Cardiac fibroblast (primary cell): ENCODE results near the gene CCDC192.

Experiments
- DNase-seq, 2 donors: peaks; one replicate each; pipeline versions ENCODE4 v3.0.0 to v3.0.0-alpha.2; 2010; ENCODE audit warnings: low read depth in 2 of 2
- H3K4me3 ChIP-seq, 2 donors: replicated peaks in 1 of 2; 1 replicate in 1 of 2; 2 replicates in 1 of 2; pipeline ENCODE4 v1.5.1; 2011; ENCODE audit warnings: low read depth in 2 of 2, low read length in 2 of 2, mild to moderate bottlenecking in 2 of 2, moderate library complexity in 1 of 2
- TF ChIP-seq, protein P1 (sequence below): IDR thresholded peaks from one replicate; pipeline ENCODE4 v1.5.1; 2011; ENCODE audit warnings: low read depth, mild to moderate bottlenecking, low read length, inconsistent platforms

CCDC192 gene

DNA sequence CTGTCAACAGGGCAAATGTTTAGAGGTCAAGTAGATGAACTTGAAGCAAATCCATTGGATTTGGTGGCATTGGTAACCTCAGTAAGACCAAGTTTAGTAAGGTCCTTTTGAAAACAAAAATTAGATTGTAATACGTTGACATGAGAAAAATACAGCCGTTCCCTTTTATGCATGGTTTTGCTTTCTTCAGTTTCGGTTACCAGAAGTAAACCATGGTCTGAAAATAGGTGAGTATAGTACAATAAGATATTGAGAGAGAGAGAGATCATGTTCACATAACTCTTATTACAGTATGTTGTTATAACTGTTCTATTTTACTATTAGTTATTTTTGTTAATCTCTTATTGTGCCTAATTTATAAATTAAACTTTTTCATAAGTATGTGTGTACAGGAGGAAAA, 223.8 kb downstream of the CCDC192 start:
- H3K4me3 ChIP-seq, result no peak overlapping the region
- no peak for DNase-seq
- TF ChIP-seq, protein P1, sequence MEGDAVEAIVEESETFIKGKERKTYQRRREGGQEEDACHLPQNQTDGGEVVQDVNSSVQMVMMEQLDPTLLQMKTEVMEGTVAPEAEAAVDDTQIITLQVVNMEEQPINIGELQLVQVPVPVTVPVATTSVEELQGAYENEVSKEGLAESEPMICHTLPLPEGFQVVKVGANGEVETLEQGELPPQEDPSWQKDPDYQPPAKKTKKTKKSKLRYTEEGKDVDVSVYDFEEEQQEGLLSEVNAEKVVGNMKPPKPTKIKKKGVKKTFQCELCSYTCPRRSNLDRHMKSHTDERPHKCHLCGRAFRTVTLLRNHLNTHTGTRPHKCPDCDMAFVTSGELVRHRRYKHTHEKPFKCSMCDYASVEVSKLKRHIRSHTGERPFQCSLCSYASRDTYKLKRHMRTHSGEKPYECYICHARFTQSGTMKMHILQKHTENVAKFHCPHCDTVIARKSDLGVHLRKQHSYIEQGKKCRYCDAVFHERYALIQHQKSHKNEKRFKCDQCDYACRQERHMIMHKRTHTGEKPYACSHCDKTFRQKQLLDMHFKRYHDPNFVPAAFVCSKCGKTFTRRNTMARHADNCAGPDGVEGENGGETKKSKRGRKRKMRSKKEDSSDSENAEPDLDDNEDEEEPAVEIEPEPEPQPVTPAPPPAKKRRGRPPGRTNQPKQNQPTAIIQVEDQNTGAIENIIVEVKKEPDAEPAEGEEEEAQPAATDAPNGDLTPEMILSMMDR, result no peak

DNA sequence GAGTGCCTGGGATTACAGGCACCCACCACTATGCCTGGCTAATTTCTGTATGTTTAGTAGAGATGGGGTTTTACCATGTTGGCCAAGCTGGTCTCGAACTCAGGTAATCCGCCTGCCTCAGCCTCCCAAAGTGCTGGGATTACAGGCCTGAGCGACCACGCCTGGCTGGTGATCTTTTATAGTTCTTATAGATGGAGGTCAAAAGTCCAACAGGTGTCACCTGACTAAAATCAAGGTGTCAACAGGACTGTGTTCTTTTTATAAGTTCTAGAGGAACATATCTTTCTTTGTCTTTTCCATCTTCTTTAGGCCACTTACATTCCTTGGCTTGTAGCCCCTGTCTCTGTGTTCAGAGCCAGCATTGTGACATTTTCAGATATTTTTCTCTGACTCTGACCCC, 224.9 kb downstream of the CCDC192 start:
- TF ChIP-seq, protein P1, result no peak
- H3K4me3 ChIP-seq, result no peak overlapping the region
- no peak for DNase-seq

DNA sequence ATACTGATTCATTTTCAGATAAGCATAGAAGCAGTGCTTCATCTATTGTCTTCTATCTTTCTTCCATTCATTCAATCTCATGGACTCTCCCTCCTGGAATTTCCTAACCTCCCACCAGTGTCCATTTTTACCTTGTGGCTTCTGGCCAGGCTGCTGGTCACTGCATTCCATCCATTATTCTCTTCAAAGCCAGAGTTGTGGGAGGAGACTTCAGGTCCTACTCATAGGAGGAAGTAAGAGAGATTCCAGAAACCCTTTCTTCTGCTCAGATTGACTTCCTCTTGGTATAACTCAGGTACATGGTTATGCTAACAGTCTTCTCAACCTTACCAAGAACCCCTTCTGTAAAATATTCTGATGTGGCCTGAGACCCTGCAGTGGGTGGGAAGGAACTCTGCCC, 227.1 kb downstream of the CCDC192 start:
- peak; percentile 51 to 89 for DNase-seq
- TF ChIP-seq, protein P1, result no peak
- no peak overlapping the region for H3K4me3 ChIP-seq

DNA sequence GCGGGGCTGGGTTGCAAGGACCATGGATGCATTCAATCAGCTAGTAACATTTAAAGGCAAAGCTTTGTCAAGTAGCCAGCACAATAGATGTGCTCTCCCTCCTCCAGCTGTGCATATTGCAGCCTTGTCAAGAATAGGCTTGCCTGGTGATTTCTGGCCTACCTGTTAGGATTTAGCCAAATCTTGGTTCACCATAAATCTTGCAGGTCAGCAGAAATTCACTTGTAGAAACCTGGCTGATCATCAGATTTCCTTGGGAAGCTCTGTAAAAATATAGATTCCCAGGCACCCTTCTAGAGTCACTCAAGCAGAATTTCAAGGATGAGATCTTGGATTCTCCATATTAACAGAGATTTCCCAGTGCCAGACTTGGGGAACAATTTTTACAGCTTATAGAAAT, 228.2 kb downstream of the CCDC192 start:
- H3K4me3 ChIP-seq, result no peak overlapping the region
- TF ChIP-seq, protein P1, result no peak
- DNase-seq, result no peak

DNA sequence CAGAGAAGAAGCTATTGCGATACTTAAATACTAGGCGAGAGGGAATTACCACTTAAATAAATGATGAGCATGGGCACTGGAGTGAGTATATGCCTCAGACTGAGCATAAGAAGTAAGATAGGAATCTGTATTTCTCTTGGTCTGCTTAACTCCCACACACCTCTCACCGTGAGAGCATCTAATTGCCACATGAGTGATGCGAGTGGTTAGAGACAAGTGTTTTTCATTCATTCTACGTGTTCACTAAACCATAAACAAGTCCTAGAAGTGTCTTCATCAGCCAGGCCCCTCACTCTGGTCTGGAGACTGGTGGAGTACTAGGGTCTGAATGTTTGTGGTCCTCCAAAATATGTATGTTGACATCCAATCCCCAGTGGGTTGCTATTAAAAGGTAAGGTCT, 230.2 kb downstream of the CCDC192 start:
- TF ChIP-seq, protein P1, result no peak
- no peak for DNase-seq
- H3K4me3 ChIP-seq, result no peak overlapping the region

DNA sequence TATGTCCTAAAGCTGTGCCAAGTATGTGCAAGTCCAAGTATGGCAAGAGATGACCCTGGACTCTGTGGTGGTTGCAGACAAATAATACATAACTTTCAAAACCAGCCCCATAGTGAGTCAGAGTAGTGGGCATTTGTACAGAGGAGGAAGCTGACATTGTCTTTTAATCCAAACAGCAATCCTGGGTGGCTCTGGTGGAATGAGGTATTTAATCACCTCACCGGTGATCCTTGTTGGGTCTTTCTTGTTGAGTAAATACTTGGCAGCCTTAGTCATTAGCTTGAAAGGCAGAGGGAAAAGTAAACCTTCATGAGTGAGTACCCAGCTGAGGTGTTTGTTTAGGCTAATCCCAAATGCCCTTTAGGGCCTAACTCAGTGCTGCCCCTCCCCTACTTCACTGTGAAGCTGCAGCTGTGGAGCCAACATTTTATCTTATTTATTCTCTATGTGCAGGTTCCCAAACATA, 231.6 kb downstream of the CCDC192 start:
- DNase-seq, result peak; percentile 63 to 87
- TF ChIP-seq, protein P1, result no peak

DNA sequence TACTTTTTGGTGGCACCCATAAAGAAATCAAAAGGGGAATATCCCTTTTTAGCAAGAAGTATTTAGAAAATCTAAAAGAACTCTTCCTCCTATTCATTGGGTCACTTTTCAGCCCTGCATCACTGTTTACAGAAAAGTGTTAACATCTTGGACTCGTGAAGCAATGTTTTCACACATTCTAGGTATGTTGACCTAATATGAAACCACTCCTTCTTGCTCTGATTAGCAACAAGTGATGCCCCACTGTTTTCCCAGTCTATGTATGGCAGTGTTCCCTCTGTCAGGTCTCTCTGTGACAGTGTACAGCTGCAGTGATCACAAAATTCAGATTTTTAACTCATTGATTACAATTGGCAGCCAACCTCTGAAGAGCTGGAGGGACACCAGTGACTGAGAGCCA, 232.2 kb downstream of the CCDC192 start:
- TF ChIP-seq, protein P1, result no peak
- DNase-seq, result no peak
- no peak overlapping the region for H3K4me3 ChIP-seq

More for the DNA sequence above, 231.6 kb downstream of the CCDC192 start:
- H3K4me3 ChIP-seq, result no peak overlapping the region
